ENCODE measurements around the gene GDF10.

Gene GDF10

GRCh38 chr10:47255866-47256265, 44.1 kb upstream of the GDF10 start:
- Histone ChIP-seq H3K9ac (ENCODE audit: low read depth, low read length, poor library complexity, severe bottlenecking) (peak overlapping the region; percentile 60), H3K79me2 (ENCODE audit: insufficient read depth, low read length) (no peaks in the 10 kb centered on the region), H3K9me3 (ENCODE audit: insufficient read depth, low read depth, low read length) (no peaks in the 10 kb centered on the region), H4K20me1 (ENCODE audit: insufficient read depth, low read length, poor library complexity, severe bottlenecking) (no peaks in the 10 kb centered on the region), H3K27me3 (ENCODE audit: insufficient read depth, low read length, poor library complexity, severe bottlenecking) (no peaks in the 10 kb centered on the region), H3K4me3 (ENCODE audit: low read length, poor library complexity, severe bottlenecking) (peak overlapping the region; percentile 23), H3F3A (ENCODE audit: low read depth) (peaks cover 4% of the 10 kb centered on the region; the same call in 1 of the 2 replicates), H3K9me2 (replicated peaks; ENCODE audit: low read depth, low read length) (no peaks in the 10 kb centered on the region), H3K4me2 (ENCODE audit: low read depth, low read length, poor library complexity, severe bottlenecking) (peak overlapping the region; percentile 64), H2AFZ (ENCODE audit: low read length) (no peak overlapping the region), H3K36me3 (ENCODE audit: insufficient read depth, low read length) (no peaks in the 10 kb centered on the region), H3K4me1 (ENCODE audit: insufficient read depth, low read length, poor library complexity, severe bottlenecking) (peaks cover 69% of the 10 kb centered on the region)
- TF ChIP-seq EZH2phosphoT487 (IDR thresholded peaks at IDR 0.05; ENCODE audit: borderline replicate concordance), result no peak
- no peak for TF ChIP-seq CTCF (conservative IDR thresholded peaks at IDR 0.05; ENCODE audit: low read length)

GRCh38 chr10:47256751-47257336, 43.2 kb upstream of the GDF10 start:
- H3K4me2 ChIP-seq (ENCODE audit: low read depth, low read length, poor library complexity, severe bottlenecking), result peak overlapping the region; percentile 64
- no peaks in the 10 kb centered on the region for H3K9me3 ChIP-seq (ENCODE audit: insufficient read depth, low read depth, low read length)
- H4K20me1 ChIP-seq (ENCODE audit: insufficient read depth, low read length, poor library complexity, severe bottlenecking), result no peaks in the 10 kb centered on the region
- peaks cover 4% of the 10 kb centered on the region; the same call in 1 of the 2 replicates for H3F3A ChIP-seq (ENCODE audit: low read depth)
- no peak for TF ChIP-seq EZH2phosphoT487 (IDR thresholded peaks at IDR 0.05; ENCODE audit: borderline replicate concordance)
- no peak for TF ChIP-seq CTCF (conservative IDR thresholded peaks at IDR 0.05; ENCODE audit: low read length)
- peak overlapping the region; percentile 68 for H3K9ac ChIP-seq (ENCODE audit: low read depth, low read length, poor library complexity, severe bottlenecking)
- H3K4me1 ChIP-seq (ENCODE audit: insufficient read depth, low read length, poor library complexity, severe bottlenecking), result peaks cover 78% of the 10 kb centered on the region
- no peak overlapping the region for H2AFZ ChIP-seq (ENCODE audit: low read length)
- H3K4me3 ChIP-seq (ENCODE audit: low read length, poor library complexity, severe bottlenecking), result peak overlapping the region; percentile 50
- no peaks in the 10 kb centered on the region for H3K27me3 ChIP-seq (ENCODE audit: insufficient read depth, low read length, poor library complexity, severe bottlenecking)
- no peaks in the 10 kb centered on the region for H3K9me2 ChIP-seq (replicated peaks; ENCODE audit: low read depth, low read length)
- no peaks in the 10 kb centered on the region for H3K79me2 ChIP-seq (ENCODE audit: insufficient read depth, low read length)
- H3K36me3 ChIP-seq (ENCODE audit: insufficient read depth, low read length), result no peaks in the 10 kb centered on the region

GRCh38 chr10:47257396-47258120, 42.4 kb upstream of the GDF10 start:
- no peaks in the 10 kb centered on the region for H3K9me3 ChIP-seq (ENCODE audit: insufficient read depth, low read depth, low read length)
- H3K79me2 ChIP-seq (ENCODE audit: insufficient read depth, low read length), result no peaks in the 10 kb centered on the region
- peak overlapping the region; percentile 64 for H3K4me2 ChIP-seq (ENCODE audit: low read depth, low read length, poor library complexity, severe bottlenecking)
- TF ChIP-seq CTCF (conservative IDR thresholded peaks at IDR 0.05; ENCODE audit: low read length) (no peak), EZH2phosphoT487 (IDR thresholded peaks at IDR 0.05; ENCODE audit: borderline replicate concordance) (no peak)
- H3K9ac ChIP-seq (ENCODE audit: low read depth, low read length, poor library complexity, severe bottlenecking), result peak overlapping the region; percentile 68
- H3K27me3 ChIP-seq (ENCODE audit: insufficient read depth, low read length, poor library complexity, severe bottlenecking), result no peaks in the 10 kb centered on the region
- no peak overlapping the region for H2AFZ ChIP-seq (ENCODE audit: low read length)
- H3K4me3 ChIP-seq (ENCODE audit: low read length, poor library complexity, severe bottlenecking), result peak overlapping the region; percentile 50
- H3F3A ChIP-seq (ENCODE audit: low read depth), result peaks cover 4% of the 10 kb centered on the region; the same call in 1 of the 2 replicates
- H3K9me2 ChIP-seq (replicated peaks; ENCODE audit: low read depth, low read length), result no peaks in the 10 kb centered on the region
- H3K36me3 ChIP-seq (ENCODE audit: insufficient read depth, low read length), result no peaks in the 10 kb centered on the region
- no peaks in the 10 kb centered on the region for H4K20me1 ChIP-seq (ENCODE audit: insufficient read depth, low read length, poor library complexity, severe bottlenecking)
- H3K4me1 ChIP-seq (ENCODE audit: insufficient read depth, low read length, poor library complexity, severe bottlenecking), result peaks cover 85% of the 10 kb centered on the region
